NT2/D1 (cell line): ENCODE measurements around the gene LCN1.

ENCODE experiments used
- SUZ12 ChIP-seq: IDR thresholded peaks from 2 replicates; pipeline ENCODE4 v1.6.1; 2011; ENCODE audit not compliant: insufficient read length, insufficient read depth; ENCODE audit errors: extremely low read depth
- YY1 ChIP-seq: IDR thresholded peaks from 2 replicates; pipeline ENCODE4 v1.6.1; 2011; ENCODE audit not compliant: insufficient read length, insufficient read depth
- ZNF274 ChIP-seq: IDR thresholded peaks from 2 replicates; pipeline ENCODE4 v1.6.1; 2011; ENCODE audit warnings: mild to moderate bottlenecking, low read depth, low read length

DNA sequence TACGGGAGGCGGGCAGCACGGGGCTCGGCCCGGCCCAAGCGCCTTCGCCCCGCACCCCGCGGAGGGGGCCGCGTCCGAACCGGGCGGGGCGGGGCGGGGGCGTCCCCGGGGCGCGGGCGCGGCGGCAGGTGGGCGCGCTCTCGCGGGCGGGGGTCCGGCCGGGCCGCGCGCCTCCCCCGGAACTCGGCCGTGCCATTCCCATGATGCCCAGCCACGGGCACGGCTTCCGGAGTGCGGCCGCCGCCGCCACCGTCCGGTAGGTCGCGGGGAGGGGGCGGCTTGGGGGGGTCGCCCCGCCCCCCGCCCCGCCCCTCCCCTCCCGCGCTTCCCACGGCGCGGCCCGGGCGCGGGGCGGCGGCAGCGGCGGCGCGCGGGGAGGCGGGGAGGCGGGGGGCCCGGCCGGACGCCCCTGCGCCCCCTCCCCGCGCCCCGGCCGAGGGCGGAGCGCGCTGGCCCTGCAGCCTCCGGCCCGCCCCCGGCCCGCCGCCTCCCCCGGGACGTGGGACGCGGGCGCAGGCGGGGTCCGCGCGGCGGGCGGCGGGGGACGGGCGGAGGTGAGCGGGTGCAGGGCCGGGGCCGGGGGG lies 41.7 kb upstream of the LCN1 start, which contains the start of gene PPP1R26:
- no peak for TF ChIP-seq ZNF274
- no peak for TF ChIP-seq YY1
- no peak for TF ChIP-seq SUZ12
